ENCODE measurements around the gene PSME1.

Gene PSME1

DNA sequence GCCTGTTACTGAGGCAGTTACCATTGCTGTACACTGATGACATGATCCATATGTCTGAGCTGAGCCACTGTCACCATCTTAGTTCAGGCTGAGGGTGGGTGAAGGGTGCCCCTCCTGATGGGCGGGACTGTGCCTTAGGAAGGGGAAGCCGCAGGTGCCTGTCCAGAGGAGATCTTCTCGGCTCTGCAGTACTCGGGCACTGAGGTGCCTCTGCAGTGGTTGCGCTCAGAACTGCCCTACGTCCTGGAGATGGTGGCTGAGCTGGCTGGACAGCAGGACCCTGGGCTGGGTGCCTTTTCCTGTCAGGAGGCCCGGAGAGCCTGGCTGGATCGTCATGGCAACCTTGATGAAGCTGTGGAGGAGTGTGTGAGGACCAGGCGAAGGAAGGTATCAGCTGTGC, 15.0 kb downstream of the PSME1 start:
- Histone ChIP-seq H2AFZ (ENCODE audit: low read length) (no peak overlapping the region), H3K36me3 (ENCODE audit: insufficient read depth, low read length) (peaks cover 42% of the 10 kb centered on the region; the same call in 1 of the 2 replicates), H3K27me3 (ENCODE audit: insufficient read depth, low read length, poor library complexity, severe bottlenecking) (no peaks in the 10 kb centered on the region), H4K20me1 (ENCODE audit: insufficient read depth, low read length, poor library complexity, severe bottlenecking) (peaks cover 22% of the 10 kb centered on the region), H3F3A (ENCODE audit: low read depth) (0 out of 2 replicates have a peak, but pooled peaks cover 2% of the 10 kb centered on the region), H3K9me3 (ENCODE audit: insufficient read depth, low read depth, low read length) (no peaks in the 10 kb centered on the region), H3K4me3 (ENCODE audit: low read length, poor library complexity, severe bottlenecking) (no peak overlapping the region), H3K4me1 (ENCODE audit: insufficient read depth, low read length, poor library complexity, severe bottlenecking) (peaks cover 15% of the 10 kb centered on the region), H3K9ac (ENCODE audit: low read depth, low read length, poor library complexity, severe bottlenecking) (no peak overlapping the region), H3K79me2 (ENCODE audit: insufficient read depth, low read length) (peaks cover 44% of the 10 kb centered on the region), H3K4me2 (ENCODE audit: low read depth, low read length, poor library complexity, severe bottlenecking) (no peak overlapping the region), H3K9me2 (replicated peaks; ENCODE audit: low read depth, low read length) (no peaks in the 10 kb centered on the region)
- TF ChIP-seq, protein P1, sequence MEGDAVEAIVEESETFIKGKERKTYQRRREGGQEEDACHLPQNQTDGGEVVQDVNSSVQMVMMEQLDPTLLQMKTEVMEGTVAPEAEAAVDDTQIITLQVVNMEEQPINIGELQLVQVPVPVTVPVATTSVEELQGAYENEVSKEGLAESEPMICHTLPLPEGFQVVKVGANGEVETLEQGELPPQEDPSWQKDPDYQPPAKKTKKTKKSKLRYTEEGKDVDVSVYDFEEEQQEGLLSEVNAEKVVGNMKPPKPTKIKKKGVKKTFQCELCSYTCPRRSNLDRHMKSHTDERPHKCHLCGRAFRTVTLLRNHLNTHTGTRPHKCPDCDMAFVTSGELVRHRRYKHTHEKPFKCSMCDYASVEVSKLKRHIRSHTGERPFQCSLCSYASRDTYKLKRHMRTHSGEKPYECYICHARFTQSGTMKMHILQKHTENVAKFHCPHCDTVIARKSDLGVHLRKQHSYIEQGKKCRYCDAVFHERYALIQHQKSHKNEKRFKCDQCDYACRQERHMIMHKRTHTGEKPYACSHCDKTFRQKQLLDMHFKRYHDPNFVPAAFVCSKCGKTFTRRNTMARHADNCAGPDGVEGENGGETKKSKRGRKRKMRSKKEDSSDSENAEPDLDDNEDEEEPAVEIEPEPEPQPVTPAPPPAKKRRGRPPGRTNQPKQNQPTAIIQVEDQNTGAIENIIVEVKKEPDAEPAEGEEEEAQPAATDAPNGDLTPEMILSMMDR (conservative IDR thresholded peaks at IDR 0.05; ENCODE audit: low read length), result no peak
- no peak for TF ChIP-seq EZH2phosphoT487 (IDR thresholded peaks at IDR 0.05; ENCODE audit: borderline replicate concordance)

DNA sequence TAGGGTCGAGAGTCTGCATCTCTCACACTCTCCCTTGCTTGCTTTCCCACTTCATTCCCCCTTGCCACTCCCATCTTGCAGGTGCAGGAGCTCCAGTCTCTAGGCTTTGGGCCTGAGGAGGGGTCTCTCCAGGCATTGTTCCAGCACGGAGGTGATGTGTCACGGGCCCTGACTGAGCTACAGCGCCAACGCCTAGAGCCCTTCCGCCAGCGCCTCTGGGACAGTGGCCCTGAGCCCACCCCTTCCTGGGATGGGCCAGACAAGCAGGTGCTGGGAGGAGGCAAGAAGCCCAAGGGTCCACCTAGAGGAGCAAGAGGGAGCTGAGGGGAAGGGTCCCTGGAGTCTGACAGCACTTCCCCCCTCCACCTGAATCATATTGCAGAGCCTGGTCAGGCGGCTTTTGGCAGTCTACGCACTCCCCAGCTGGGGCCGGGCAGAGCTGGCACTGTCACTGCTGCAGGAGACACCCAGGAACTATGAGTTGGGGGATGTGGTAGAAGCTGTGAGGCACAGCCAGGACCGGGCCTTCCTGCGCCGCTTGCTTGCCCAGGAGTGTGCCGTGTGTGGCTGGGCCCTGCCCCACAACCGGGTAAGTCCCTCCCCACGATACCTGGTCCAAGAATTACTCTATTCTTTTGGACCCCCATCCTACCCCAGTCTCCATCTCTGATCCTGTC, 15.5 kb downstream of the PSME1 start:
- Histone ChIP-seq H3K4me1 (ENCODE audit: insufficient read depth, low read length, poor library complexity, severe bottlenecking) (peaks cover 12% of the 10 kb centered on the region), H3K9me3 (ENCODE audit: insufficient read depth, low read depth, low read length) (no peaks in the 10 kb centered on the region), H3K27me3 (ENCODE audit: insufficient read depth, low read length, poor library complexity, severe bottlenecking) (no peaks in the 10 kb centered on the region), H3K4me2 (ENCODE audit: low read depth, low read length, poor library complexity, severe bottlenecking) (no peak overlapping the region), H4K20me1 (ENCODE audit: insufficient read depth, low read length, poor library complexity, severe bottlenecking) (peaks cover 21% of the 10 kb centered on the region), H3K9ac (ENCODE audit: low read depth, low read length, poor library complexity, severe bottlenecking) (no peak overlapping the region), H3K9me2 (replicated peaks; ENCODE audit: low read depth, low read length) (no peaks in the 10 kb centered on the region), H2AFZ (ENCODE audit: low read length) (no peak overlapping the region), H3K36me3 (ENCODE audit: insufficient read depth, low read length) (peaks cover 43% of the 10 kb centered on the region; the same call in 1 of the 2 replicates), H3K79me2 (ENCODE audit: insufficient read depth, low read length) (peaks cover 40% of the 10 kb centered on the region), H3F3A (ENCODE audit: low read depth) (0 out of 2 replicates have a peak, but pooled peaks cover 2% of the 10 kb centered on the region), H3K4me3 (ENCODE audit: low read length, poor library complexity, severe bottlenecking) (no peak overlapping the region)
- TF ChIP-seq, protein P1 (conservative IDR thresholded peaks at IDR 0.05; ENCODE audit: low read length), result no peak
- no peak for TF ChIP-seq EZH2phosphoT487 (IDR thresholded peaks at IDR 0.05; ENCODE audit: borderline replicate concordance)

DNA sequence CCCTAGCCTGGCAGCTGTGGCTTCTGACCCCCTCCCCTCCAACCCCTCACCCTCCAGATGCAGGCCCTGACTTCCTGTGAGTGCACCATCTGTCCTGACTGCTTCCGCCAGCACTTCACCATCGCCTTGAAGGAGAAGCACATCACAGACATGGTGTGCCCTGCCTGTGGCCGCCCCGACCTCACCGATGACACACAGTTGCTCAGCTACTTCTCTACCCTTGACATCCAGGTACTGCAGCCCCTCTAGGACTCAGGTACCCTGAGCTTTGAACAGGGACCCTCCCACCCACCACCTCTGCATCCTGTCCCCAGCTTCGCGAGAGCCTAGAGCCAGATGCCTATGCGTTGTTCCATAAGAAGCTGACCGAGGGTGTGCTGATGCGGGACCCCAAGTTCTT, 19.1 kb downstream of the PSME1 start:
- Histone ChIP-seq H3K4me1 (ENCODE audit: insufficient read depth, low read length, poor library complexity, severe bottlenecking) (no peaks in the 10 kb centered on the region), H3K27me3 (ENCODE audit: insufficient read depth, low read length, poor library complexity, severe bottlenecking) (no peaks in the 10 kb centered on the region), H3K9ac (ENCODE audit: low read depth, low read length, poor library complexity, severe bottlenecking) (no peak overlapping the region), H3K4me3 (ENCODE audit: low read length, poor library complexity, severe bottlenecking) (no peak overlapping the region), H3K9me3 (ENCODE audit: insufficient read depth, low read depth, low read length) (no peaks in the 10 kb centered on the region), H4K20me1 (ENCODE audit: insufficient read depth, low read length, poor library complexity, severe bottlenecking) (peaks cover under 1% of the 10 kb centered on the region), H3K4me2 (ENCODE audit: low read depth, low read length, poor library complexity, severe bottlenecking) (no peak overlapping the region), H3K9me2 (replicated peaks; ENCODE audit: low read depth, low read length) (no peaks in the 10 kb centered on the region), H3F3A (ENCODE audit: low read depth) (no peaks in the 10 kb centered on the region), H2AFZ (ENCODE audit: low read length) (no peak overlapping the region), H3K36me3 (ENCODE audit: insufficient read depth, low read length) (peaks cover 50% of the 10 kb centered on the region; the same call in 1 of the 2 replicates), H3K79me2 (ENCODE audit: insufficient read depth, low read length) (peaks cover 12% of the 10 kb centered on the region; the same call in 1 of the 2 replicates)
- TF ChIP-seq EZH2phosphoT487 (IDR thresholded peaks at IDR 0.05; ENCODE audit: borderline replicate concordance), result no peak
- TF ChIP-seq, protein P1 (conservative IDR thresholded peaks at IDR 0.05; ENCODE audit: low read length), result no peak

All from Loucy (cell line).